Keratinocyte (primary cell): ENCODE data around the gene SLC25A30. TPM values are rescaled to one million over a fixed set of nuclear protein-coding genes. Genes with fewer than 3 reads are reported as not detected.

Experiments used
- DNase-seq: peaks from one replicate; pipeline ENCODE4 v3.0.0-alpha.2; 2011; ENCODE audit warnings: low read depth, missing footprints, low spot score
- FAIRE-seq: peaks from 2 replicates; lab custom pipeline; 2011; peaks lifted over from hg19 to GRCh38; lab: Jason Lieb, UNC
- H2AFZ ChIP-seq: 2 replicates; pipeline ENCODE4 v1.6.0; 2012; ENCODE audit warnings: low read length, control low read depth, inconsistent platforms; ENCODE audit not compliant: control insufficient read depth
- H3K27ac ChIP-seq: 2 replicates; pipeline ENCODE4 v1.5.1; 2011; ENCODE audit warnings: low read length; ENCODE audit not compliant: control insufficient read depth, insufficient read depth
- H3K27me3 ChIP-seq: 3 replicates; pipeline ENCODE4 v1.6.0; 2011; ENCODE audit warnings: low read length; ENCODE audit not compliant: control insufficient read depth, insufficient read depth; ENCODE audit errors: extremely low read depth
- H3K36me3 ChIP-seq, 2 experiments: 2 replicates in 1 of 2; 3 replicates in 1 of 2; pipeline ENCODE4 v1.5.1; 2011; ENCODE audit warnings: low read length in 2 of 2, mild to moderate bottlenecking in 1 of 2; ENCODE audit not compliant: control insufficient read depth in 2 of 2, insufficient read depth in 2 of 2; ENCODE audit errors: extremely low read depth in 1 of 2
- H3K4me1 ChIP-seq: 3 replicates; pipeline ENCODE4 v1.5.1; 2011; ENCODE audit warnings: low read length; ENCODE audit not compliant: control insufficient read depth, insufficient read depth; ENCODE audit errors: extremely low read depth
- H3K4me2 ChIP-seq: 3 replicates; pipeline ENCODE4 v1.6.0; 2011; ENCODE audit warnings: low read depth, low read length; ENCODE audit not compliant: control insufficient read depth, insufficient read depth; ENCODE audit errors: extremely low read depth
- H3K4me3 ChIP-seq, 3 experiments: fragments of 200-600 bp in 1 of 3; sonication (generic) in 1 of 3; 2 replicates in 2 of 3; 3 replicates in 1 of 3; pipeline ENCODE4 v1.5.1; 2011 to 2016; ENCODE audit warnings: low read length in 3 of 3, mild to moderate bottlenecking in 3 of 3, control low read depth in 2 of 3, inconsistent platforms in 1 of 3, low read depth in 1 of 3, mixed read lengths in 1 of 3, mixed run types in 1 of 3, moderate library complexity in 1 of 3; ENCODE audit not compliant: control insufficient read depth in 2 of 3, insufficient read depth in 2 of 3; ENCODE audit errors: extremely low read depth in 1 of 3
- H3K79me2 ChIP-seq: 2 replicates; pipeline ENCODE4 v1.6.0; 2012; ENCODE audit warnings: low read length; ENCODE audit not compliant: control insufficient read depth, insufficient read depth
- H3K9ac ChIP-seq: 3 replicates; pipeline ENCODE4 v1.6.0; 2011; ENCODE audit warnings: low read length; ENCODE audit not compliant: control insufficient read depth, insufficient read depth; ENCODE audit errors: extremely low read depth
- H3K9me1 ChIP-seq: 3 replicates; pipeline ENCODE4 v1.6.0; 2011; ENCODE audit warnings: low read length; ENCODE audit not compliant: control insufficient read depth, insufficient read depth; ENCODE audit errors: extremely low read depth
- H3K9me3 ChIP-seq: 2 replicates; pipeline ENCODE4 v1.5.1; 2012; ENCODE audit warnings: low read depth, low read length; ENCODE audit not compliant: control insufficient read depth
- H4K20me1 ChIP-seq: 3 replicates; pipeline ENCODE4 v1.6.0; 2011; ENCODE audit warnings: low read length; ENCODE audit not compliant: control insufficient read depth, insufficient read depth; ENCODE audit errors: extremely low read depth
- EZH2 ChIP-seq: IDR thresholded peaks from one replicate; pipeline ENCODE4 v1.6.1; 2012; ENCODE audit warnings: inconsistent platforms, mild to moderate bottlenecking, low read length, moderate library complexity
- dilution Hi-C: fragments of 300-500 bp; cut with MboI; formaldehyde crosslinking; loops from one replicate; pipeline ENCODE4 v1.7.0; 2020; ENCODE audit warnings: low sequenced_read_pairs; ENCODE audit not compliant: extremely low pct_ligation_motif_present
- polyA plus RNA-seq, 5 experiments: library from polyadenylated mRNA; depleted of rRNA in 3 of 5; stranded (reverse) in 3 of 5; stranded (forward) in 1 of 5; unstranded in 1 of 5; fragments of >200 nt; gene quantifications; 1 replicate in 1 of 5; 2 replicates in 3 of 5; 3 replicates in 1 of 5; pipeline versions ENCODE4 v1.2.1 to v1.2.3, GENCODE V29; 2011 to 2012; ENCODE audit warnings: missing spikeins in 2 of 5, low read depth in 1 of 5, low replicate concordance in 1 of 5
- TF ChIP-seq, protein P1 (sequence below), 3 experiments: IDR thresholded peaks in 1 of 3; conservative IDR thresholded peaks in 1 of 3; optimal IDR thresholded peaks in 1 of 3; 2 replicates in 2 of 3; 3 replicates in 1 of 3; pipeline versions ENCODE3 to v1.5.1; 2011; ENCODE audit warnings: low read length in 3 of 3, mild to moderate bottlenecking in 3 of 3, moderate library complexity in 2 of 3, control low read depth in 1 of 3, inconsistent platforms in 1 of 3; ENCODE audit not compliant: insufficient read depth in 2 of 3; ENCODE audit errors: extremely low read depth in 1 of 3

SLC25A30 gene
- polyA plus RNA-seq, 1 donor (not counting 4 experiments of a cell fraction or from before 2014, with no cell fraction given), result 24.5 TPM

DNA sequence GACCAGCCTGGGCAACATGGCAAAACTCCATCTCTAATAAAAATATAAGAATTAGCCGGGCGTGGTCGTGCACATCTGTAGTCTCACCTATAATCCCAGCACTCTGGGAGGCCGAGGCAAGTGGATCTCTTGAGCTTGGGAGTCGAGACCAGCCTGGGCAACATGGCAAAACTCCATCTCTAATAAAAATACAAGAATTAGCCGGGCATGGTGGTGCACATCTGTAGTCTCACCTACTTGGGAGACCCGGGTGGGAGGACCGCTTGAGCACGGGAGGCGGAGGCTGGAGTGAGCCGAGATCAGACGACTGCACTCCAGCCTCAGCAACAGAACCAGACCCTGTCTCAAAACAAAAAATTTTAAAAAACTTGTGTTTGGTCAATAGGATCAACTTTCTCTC, 7.7 kb downstream of the SLC25A30 start:
- TF ChIP-seq, protein P1, sequence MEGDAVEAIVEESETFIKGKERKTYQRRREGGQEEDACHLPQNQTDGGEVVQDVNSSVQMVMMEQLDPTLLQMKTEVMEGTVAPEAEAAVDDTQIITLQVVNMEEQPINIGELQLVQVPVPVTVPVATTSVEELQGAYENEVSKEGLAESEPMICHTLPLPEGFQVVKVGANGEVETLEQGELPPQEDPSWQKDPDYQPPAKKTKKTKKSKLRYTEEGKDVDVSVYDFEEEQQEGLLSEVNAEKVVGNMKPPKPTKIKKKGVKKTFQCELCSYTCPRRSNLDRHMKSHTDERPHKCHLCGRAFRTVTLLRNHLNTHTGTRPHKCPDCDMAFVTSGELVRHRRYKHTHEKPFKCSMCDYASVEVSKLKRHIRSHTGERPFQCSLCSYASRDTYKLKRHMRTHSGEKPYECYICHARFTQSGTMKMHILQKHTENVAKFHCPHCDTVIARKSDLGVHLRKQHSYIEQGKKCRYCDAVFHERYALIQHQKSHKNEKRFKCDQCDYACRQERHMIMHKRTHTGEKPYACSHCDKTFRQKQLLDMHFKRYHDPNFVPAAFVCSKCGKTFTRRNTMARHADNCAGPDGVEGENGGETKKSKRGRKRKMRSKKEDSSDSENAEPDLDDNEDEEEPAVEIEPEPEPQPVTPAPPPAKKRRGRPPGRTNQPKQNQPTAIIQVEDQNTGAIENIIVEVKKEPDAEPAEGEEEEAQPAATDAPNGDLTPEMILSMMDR (optimal IDR thresholded peaks at IDR 0.05 in 1 of 3, IDR thresholded peaks at IDR 0.05 in 1 of 3, conservative IDR thresholded peaks at IDR 0.05 in 1 of 3; ENCODE audit: extremely low read depth in 1 of 3, insufficient read depth in 2 of 3, low read length in 3 of 3), result no peak
- no peak for TF ChIP-seq EZH2

DNA sequence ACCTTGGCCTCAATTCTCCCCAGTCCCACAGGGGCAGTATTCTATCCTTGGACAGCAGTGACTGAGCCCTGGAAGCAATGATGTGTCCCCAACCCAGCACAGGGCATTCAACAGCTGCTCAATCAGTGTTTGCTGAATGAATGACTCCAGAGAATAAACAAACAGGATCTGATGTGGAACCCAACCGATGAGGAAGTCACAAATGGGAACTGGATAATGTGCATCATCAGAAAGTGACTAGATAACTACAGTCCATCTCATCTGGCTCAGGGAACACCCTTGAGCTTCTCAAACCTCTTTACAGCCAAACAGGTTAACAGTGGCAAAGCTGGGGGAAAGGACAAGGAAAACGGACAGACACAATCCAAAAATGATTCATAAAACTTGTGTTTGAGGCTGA, 8.2 kb downstream of the SLC25A30 start:
- Histone ChIP-seq H3K4me3 (no peak overlapping the region), H3K9ac (no peak overlapping the region), H3K36me3 (peaks cover 18 to 37% of the 10 kb centered on the region in 2 experiments), H3K4me2 (no peak overlapping the region), H3K79me2 (peaks cover 36% of the 10 kb centered on the region), H3K4me1 (peaks cover 13% of the 10 kb centered on the region), H4K20me1 (no peaks in the 10 kb centered on the region), H3K9me1 (no peaks in the 10 kb centered on the region), H3K27me3 (no peaks in the 10 kb centered on the region), H3K27ac (no peak overlapping the region), H2AFZ (no peak overlapping the region), H3K9me3 (no peaks in the 10 kb centered on the region)
- dilution Hi-C loops, result no loop called here
- FAIRE-seq, result no peak
- TF ChIP-seq, protein P1 (optimal IDR thresholded peaks at IDR 0.05 in 1 of 3, IDR thresholded peaks at IDR 0.05 in 1 of 3, conservative IDR thresholded peaks at IDR 0.05 in 1 of 3; ENCODE audit: extremely low read depth in 1 of 3, insufficient read depth in 2 of 3, low read length in 3 of 3), result no peak
- no peak for TF ChIP-seq EZH2
- no peak for DNase-seq

More for the DNA sequence above, 7.7 kb downstream of the SLC25A30 start:
- DNase-seq (no peak), FAIRE-seq (no peak)
- peaks cover 18 to 37% of the 10 kb centered on the region in 2 experiments for H3K36me3 ChIP-seq
- no peaks in the 10 kb centered on the region for H3K9me1 ChIP-seq
- H3K27me3 ChIP-seq, result no peaks in the 10 kb centered on the region
- H3K4me3 ChIP-seq, result no peak overlapping the region
- H3K4me1 ChIP-seq, result peaks cover 15% of the 10 kb centered on the region
- no peaks in the 10 kb centered on the region for H3K9me3 ChIP-seq
- no peak overlapping the region for H3K9ac ChIP-seq
- H3K79me2 ChIP-seq, result peaks cover 39% of the 10 kb centered on the region
- H3K27ac ChIP-seq, result no peak overlapping the region
- no peak overlapping the region for H2AFZ ChIP-seq
- dilution Hi-C loops, result no loop called here
- H3K4me2 ChIP-seq, result no peak overlapping the region
- no peaks in the 10 kb centered on the region for H4K20me1 ChIP-seq
